ENCODE measurements around the gene ZNF664. TPM values are rescaled to one million over a fixed set of nuclear protein-coding genes. Genes with fewer than 3 reads are reported as not detected.

Gene ZNF664
- total and polyA plus RNA-seq, 2 of the 13 experiments (the other 11 are each of a cell fraction or from before 2014, with no cell fraction given), result 43.9 to 56.5 TPM

GRCh38 chr12:124030510-124030909, 57.5 kb downstream of the ZNF664 start:
- in situ Hi-C loops (cut with HindIII; ENCODE audit: extremely low pct_ligation_motif_present, low pct_unique_long_range_greater_than_20kb), result no loop called here
- BruUV-seq (replicated peaks), result no TSS peak

More at GRCh38 chr12:124030510-124030909, 57.5 kb downstream of the ZNF664 start:
- no peaks in the 10 kb centered on the region for H4K20me1 ChIP-seq (ENCODE audit: insufficient read depth, low read length)
- no peaks in the 10 kb centered on the region for H3K79me2 ChIP-seq (ENCODE audit: insufficient read depth, low read length)
- H3K36me3 ChIP-seq (replicated peaks in 1 of 2; ENCODE audit: control insufficient read depth in 1 of 2, insufficient read depth in 2 of 2, low read length in 2 of 2), result no peaks in the 10 kb centered on the region
- H3K4me2 ChIP-seq (ENCODE audit: low read depth, low read length), result no peak overlapping the region
- no peaks in the 10 kb centered on the region for H3K4me1 ChIP-seq (ENCODE audit: insufficient read depth, low read length)
- FAIRE-seq (no peak), ATAC-seq (no peak), DNase-seq (ENCODE audit: low spot score) (no peak)
- CTCF ChIA-PET (ENCODE audit: low intra/inter-chr PET ratio, low total read pairs), result no interaction called here
- intact Hi-C loops (cut with micrococcal nuclease; ENCODE audit: unreplicated experiment), result loop anchor here (5.0 kb wide), 1 partner anchor 228 kb away; no protein-coding TSS in a partner anchor
- TF ChIP-seq SP1 (IDR thresholded peaks at IDR 0.05) (no peak), SP1 (CRISPR knock-in tag; IDR thresholded peaks at IDR 0.05) (no peak), HNF4G (IDR thresholded peaks at IDR 0.05; ENCODE audit: borderline replicate concordance, low read depth, low read length) (no peak), HNF4G (CRISPR knock-in tag; IDR thresholded peaks at IDR 0.05; ENCODE audit: borderline replicate concordance, low read depth) (no peak), ZNF292 (CRISPR knock-in tag; IDR thresholded peaks at IDR 0.05; ENCODE audit: borderline replicate concordance, low read depth) (no peak), TBX2 (CRISPR knock-in tag; IDR thresholded peaks at IDR 0.05; ENCODE audit: borderline replicate concordance) (no peak), SAP130 (CRISPR knock-in tag; IDR thresholded peaks at IDR 0.05; ENCODE audit: low read depth) (no peak)
- TF ChIP-seq, protein P1, sequence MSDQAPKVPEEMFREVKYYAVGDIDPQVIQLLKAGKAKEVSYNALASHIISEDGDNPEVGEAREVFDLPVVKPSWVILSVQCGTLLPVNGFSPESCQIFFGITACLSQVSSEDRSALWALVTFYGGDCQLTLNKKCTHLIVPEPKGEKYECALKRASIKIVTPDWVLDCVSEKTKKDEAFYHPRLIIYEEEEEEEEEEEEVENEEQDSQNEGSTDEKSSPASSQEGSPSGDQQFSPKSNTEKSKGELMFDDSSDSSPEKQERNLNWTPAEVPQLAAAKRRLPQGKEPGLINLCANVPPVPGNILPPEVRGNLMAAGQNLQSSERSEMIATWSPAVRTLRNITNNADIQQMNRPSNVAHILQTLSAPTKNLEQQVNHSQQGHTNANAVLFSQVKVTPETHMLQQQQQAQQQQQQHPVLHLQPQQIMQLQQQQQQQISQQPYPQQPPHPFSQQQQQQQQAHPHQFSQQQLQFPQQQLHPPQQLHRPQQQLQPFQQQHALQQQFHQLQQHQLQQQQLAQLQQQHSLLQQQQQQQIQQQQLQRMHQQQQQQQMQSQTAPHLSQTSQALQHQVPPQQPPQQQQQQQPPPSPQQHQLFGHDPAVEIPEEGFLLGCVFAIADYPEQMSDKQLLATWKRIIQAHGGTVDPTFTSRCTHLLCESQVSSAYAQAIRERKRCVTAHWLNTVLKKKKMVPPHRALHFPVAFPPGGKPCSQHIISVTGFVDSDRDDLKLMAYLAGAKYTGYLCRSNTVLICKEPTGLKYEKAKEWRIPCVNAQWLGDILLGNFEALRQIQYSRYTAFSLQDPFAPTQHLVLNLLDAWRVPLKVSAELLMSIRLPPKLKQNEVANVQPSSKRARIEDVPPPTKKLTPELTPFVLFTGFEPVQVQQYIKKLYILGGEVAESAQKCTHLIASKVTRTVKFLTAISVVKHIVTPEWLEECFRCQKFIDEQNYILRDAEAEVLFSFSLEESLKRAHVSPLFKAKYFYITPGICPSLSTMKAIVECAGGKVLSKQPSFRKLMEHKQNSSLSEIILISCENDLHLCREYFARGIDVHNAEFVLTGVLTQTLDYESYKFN (CRISPR knock-in tag; conservative IDR thresholded peaks at IDR 0.05), result no peak
- TF ChIP-seq, protein P2, sequence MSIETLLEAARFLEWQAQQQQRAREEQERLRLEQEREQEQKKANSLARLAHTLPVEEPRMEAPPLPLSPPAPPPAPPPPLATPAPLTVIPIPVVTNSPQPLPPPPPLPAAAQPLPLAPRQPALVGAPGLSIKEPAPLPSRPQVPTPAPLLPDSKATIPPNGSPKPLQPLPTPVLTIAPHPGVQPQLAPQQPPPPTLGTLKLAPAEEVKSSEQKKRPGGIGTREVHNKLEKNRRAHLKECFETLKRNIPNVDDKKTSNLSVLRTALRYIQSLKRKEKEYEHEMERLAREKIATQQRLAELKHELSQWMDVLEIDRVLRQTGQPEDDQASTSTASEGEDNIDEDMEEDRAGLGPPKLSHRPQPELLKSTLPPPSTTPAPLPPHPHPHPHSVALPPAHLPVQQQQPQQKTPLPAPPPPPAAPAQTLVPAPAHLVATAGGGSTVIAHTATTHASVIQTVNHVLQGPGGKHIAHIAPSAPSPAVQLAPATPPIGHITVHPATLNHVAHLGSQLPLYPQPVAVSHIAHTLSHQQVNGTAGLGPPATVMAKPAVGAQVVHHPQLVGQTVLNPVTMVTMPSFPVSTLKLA (IDR thresholded peaks at IDR 0.05), result 0 out of 2 replicates have a peak, but pooled peaks have one; percentile 4
- TF ChIP-seq, protein P3, sequence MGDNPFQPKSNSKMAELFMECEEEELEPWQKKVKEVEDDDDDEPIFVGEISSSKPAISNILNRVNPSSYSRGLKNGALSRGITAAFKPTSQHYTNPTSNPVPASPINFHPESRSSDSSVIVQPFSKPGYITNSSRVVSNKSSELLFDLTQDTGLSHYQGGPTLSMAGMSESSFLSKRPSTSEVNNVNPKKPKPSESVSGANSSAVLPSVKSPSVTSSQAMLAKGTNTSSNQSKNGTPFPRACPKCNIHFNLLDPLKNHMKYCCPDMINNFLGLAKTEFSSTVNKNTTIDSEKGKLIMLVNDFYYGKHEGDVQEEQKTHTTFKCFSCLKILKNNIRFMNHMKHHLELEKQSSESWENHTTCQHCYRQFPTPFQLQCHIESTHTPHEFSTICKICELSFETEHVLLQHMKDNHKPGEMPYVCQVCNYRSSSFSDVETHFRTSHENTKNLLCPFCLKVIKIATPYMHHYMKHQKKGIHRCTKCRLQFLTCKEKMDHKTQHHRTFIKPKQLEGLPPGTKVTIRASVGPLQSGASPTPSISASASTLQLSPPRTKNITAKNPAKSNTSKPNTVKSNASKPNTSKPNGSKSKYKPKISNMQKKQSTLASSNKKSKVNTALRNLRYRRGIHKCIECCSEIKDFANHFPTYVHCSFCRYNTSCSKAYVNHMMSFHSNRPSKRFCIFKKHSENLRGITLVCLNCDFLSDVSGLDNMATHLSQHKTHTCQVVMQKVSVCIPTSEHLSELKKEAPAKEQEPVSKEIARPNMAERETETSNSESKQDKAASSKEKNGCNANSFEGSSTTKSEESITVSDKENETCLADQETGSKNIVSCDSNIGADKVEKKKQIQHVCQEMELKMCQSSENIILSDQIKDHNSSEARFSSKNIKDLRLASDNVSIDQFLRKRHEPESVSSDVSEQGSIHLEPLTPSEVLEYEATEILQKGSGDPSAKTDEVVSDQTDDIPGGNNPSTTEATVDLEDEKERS (CRISPR knock-in tag; IDR thresholded peaks at IDR 0.05), result no peak
- no peak overlapping the region for H3K27ac ChIP-seq (ENCODE audit: extremely low read length, insufficient read depth, low read length)
- H3K9ac ChIP-seq (ENCODE audit: insufficient read depth, low read depth, low read length), result no peak overlapping the region
- POLR2A ChIA-PET, result no interaction called here
- 24% methylated on average over 7 of the region's 12 CpGs for WGBS (ENCODE audit: low lambda C conversion rate)
- no peak overlapping the region for H2AFZ ChIP-seq (ENCODE audit: low read length)
- H3K27me3 ChIP-seq (ENCODE audit: control insufficient read depth in 1 of 2, insufficient read depth in 2 of 2, low read length in 2 of 2), result peaks cover 0 to 3% of the 10 kb centered on the region in 2 experiments; a peak in 2 of 5 replicates
- no peaks in the 10 kb centered on the region for H3K9me3 ChIP-seq (ENCODE audit: low read length)
- H3K4me3 ChIP-seq (replicated peaks in 1 of 3; ENCODE audit: insufficient read depth in 1 of 3, low read depth in 2 of 3, low read length in 3 of 3), result no peak overlapping the region
